HG03025 (cell line): ENCODE measurements around the gene TERB2.
"Not testable (repeated sequence)": the region's sequence is repeated elsewhere in the genome, so short reads cannot be mapped to it uniquely, and the experiment has no call there.

Source experiments
- ATAC-seq: cut with Tn5 transposase; IDR thresholded peaks from one replicate; pipeline ENCODE4 v1.9.1; 2021; ENCODE audit warnings: mild to moderate bottlenecking, moderate library complexity; ENCODE audit not compliant: unreplicated experiment, low FRiP score

The TERB2 gene, protein sequence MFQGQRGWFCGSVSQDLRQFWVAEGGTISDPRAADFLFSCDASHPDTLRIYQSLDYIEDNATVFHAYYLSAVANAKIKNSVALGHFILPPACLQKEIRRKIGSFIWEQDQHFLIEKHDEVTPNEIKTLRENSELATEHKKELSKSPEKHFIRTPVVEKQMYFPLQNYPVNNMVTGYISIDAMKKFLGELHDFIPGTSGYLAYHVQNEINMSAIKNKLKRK

DNA sequence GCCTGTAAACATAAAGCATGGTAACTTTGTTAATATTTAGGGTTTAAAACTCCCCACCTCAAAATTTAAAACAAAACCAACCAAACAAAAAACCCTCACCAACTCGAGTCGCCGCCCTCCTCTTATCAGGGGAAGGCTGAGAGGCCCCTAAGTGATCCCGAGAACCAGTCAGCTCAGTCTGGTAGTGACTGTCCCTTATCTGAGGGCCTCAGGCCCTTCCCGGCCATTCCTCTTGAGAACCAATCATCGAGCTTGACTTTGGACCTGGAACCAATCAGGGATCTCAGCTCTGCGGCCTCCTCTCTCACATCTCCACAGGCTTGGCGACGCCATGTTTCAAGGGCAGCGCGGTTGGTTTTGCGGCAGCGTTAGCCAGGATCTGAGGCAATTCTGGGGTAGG, at the start of gene TERB2:
TERB2 (plus strand) TSS at position 300 of the 400 bp plus-strand sequence; CDS start at position 332, 32 bp downstream.
- ATAC-seq: no peak

DNA sequence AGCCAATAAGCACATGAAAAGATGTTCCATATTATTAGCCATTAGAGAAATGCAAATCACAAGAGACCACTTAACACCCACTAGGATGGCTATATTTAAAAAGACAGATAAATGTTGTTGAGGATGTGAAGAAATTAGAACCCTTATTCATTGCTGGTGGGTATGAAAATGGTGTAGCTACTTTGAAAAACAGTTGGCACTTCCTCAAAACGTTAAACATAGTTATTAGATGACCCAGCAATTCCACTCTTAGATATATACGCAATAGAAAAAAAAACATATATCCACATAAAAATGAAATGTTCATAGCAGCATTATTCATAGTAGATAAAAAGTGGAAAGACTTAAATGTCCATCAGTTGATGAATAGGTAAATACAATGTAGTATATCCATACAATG, 47.1 kb upstream of the TERB2 start:
- ATAC-seq: no peak

DNA sequence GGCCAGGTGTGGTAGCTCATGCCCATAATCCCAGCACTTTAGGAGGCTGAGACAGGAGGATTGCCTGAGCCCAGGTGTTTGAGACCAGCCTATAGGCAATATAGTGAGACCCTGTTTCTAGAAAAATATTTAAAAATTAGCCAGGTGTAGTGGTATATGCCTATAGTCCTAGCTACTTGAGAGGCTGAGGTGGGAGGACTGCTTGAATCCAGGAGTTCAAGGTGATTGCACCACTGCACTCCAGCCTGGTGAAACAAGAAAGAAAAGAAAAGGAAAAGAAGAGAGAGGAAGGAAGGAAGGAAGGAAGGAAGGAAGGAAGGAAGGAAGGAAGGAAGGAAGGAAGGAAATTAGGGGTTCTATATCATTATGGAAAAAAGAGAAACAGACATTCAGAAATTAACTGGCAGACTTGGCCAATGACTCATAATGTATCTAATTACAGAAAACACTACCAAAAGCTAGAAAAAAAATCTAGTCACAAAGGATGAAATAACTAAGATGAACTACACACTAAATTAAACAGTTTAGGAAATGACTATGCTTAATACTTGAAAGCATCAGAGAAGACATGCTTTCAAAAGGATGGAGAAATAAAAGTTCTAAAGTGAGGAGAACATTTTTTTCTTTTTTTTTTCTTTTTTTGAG, 45.4 kb upstream of the TERB2 start:
- ATAC-seq: no peak

DNA sequence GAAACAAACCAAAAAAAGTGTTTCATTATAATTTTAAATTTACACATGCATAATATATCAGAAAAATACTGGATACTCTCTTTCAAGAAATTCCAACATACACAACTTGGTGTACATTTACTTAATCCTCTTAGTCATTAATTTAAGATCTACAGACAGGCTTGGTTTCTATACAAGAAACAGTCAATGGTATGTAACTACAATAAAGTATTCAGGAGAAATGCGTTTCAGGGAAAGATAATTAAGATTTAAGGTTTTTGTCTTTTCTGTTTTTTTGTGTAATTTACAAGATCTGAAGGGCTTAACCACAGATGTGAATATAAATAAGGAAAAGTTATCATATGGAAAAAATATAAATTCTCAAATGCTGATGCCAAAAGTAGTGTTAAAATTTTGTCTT, 44.3 kb upstream of the TERB2 start:
- ATAC-seq: not testable (repeated sequence)

DNA sequence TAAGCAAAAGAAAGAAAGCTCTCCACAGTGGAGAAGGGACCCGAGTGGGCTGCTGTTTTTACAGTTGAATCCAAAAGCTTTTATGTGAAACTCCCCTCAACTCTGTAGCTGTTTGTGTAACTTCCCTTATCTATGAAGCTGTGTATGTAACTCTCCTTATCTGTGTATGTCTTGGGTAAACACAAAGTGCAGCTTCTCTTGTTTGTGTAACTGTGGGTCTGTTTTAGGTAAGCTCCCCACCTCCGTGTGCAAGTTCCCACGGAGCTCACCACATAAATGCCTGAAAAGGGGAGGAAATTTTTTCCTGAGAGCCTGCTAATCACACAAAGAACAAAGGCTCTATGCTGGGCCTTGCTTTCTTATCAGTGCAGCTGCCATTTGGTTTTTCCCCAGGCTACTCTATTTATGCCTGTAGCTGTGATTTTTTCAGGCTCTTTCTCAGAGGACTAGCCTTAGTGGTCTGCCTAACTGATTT, 43.5 kb upstream of the TERB2 start:
- ATAC-seq: not testable (repeated sequence)

DNA sequence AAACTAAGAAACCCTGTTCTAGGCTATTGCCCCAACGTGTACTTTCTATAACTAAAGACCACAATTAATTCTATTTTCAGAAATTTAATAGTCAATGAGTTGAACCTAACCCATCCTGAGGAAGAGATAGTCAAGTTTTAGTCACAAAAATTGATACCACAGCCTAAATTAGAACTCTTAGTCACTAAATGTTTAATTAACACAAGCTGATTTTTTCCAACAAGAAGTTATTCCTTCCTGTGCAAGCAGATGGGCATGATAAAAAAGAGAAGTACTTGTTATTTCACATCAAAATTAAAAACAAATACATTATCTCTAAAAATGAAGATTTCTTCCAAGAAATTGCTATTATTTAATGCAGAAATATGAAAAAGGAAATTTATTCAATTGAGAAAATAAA, 38.4 kb upstream of the TERB2 start:
- no peak for ATAC-seq

DNA sequence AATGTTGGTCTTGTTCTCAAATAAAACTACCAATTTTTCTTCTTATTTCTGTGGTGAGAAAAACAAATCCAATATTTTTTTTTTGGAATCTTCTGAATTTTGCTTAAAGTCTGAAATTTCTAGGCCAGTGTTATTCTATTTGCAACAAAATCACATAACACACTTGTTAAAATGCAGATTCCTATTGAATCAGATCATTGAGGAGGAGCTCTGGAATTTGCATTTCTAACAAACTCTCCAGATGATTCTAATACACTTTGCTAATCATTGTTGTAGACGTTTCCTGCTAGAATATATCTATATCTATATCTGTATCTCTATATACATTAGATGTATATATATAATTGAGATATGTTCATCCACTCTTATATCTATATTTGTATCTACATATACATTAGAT, 27.8 kb upstream of the TERB2 start:
- ATAC-seq: not testable (repeated sequence)

DNA sequence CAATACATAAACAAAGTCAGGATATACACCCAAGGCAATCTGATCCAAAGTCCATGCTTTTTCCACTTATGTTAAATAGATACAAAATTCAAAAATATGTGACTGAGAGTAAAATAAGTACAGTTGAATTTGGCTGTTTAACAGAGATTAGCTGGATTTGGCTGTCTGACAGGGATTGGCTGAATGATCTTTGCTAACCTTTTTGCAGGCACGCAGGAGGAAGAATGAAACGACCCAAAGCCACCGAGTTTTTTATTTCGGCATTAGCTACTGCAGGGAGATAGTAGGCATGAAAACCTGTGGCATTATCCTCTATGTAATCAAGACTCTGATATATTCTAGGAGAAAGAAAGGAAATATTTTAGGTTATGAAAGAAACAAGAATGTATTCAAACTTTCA, 26.2 kb upstream of the TERB2 start:
- not testable (repeated sequence) for ATAC-seq

DNA sequence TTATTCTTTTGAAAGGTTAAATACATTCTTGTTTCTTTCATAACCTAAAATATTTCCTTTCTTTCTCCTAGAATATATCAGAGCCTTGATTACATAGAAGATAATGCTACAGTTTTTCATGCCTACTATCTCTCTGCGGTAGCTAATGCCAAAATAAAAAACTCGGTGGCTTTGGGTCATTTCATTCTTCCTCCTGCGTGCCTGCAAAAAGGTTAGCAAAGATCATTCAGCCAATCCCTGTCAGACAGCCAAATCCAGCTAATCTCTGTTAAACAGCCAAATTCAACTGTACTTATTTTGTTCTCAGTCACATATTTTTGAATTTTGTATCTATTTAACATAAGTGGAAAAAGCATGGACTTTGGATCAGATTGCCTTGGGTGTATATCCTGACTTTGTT, 1.8 kb downstream of the TERB2 start:
- not testable (repeated sequence) for ATAC-seq

DNA sequence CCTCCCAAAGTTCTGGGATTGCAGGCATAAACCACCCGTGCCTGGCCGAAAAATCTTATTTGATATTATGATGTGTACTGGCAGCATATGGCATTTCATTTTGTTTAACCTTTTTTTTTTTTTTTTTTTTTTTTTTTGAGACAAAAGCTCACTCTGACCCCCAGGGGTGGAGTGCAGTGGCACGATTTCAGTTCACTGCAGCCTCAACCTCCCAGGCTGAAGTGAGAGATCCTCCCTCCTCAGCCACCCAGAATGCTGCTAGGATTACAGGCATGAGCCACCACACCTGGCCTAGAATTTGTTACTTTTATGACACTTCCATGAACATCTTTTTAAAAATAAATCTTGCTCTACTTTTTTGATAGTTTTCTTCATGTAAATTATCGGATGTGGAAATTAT, 12.0 kb downstream of the TERB2 start:
- ATAC-seq: no peak

DNA sequence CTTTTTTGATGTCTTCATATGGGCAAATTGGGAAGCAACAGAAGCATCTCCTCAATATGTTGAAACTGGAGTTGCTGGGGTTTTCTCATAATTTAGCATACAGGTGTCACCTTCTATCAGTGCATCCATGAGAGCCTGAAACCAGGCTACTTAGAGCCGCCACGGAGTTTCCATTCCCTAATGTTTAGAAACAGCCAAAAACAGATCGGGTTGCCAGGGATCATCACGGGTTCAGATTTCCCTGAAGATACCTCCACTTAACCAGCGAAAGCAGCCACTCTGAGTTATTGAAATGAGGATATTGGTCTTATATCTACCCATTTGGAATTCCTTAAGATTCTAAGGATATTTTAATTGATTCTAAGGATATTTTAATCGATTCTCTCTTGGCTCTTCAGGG, 14.5 kb downstream of the TERB2 start:
- no peak for ATAC-seq

DNA sequence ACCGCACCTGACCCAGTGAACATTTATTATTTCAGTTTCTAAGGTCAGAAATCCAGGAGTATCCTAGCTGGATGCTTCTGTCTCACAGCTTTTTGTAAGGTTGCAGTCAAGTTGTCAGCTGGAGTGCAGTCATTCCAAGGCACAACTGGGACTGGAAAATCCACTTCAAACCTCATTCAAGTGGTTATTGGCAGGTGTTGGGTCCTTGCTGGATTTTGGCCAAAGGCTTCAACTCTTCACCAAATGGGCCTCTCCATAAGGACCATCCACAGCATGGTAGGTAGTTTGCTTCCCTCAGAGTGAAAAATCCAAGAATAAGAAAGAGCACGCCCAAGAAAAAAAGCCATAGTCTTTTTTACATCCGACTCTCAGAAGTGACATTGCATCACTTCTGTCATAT, 19.7 kb downstream of the TERB2 start:
- not testable (repeated sequence) for ATAC-seq

DNA sequence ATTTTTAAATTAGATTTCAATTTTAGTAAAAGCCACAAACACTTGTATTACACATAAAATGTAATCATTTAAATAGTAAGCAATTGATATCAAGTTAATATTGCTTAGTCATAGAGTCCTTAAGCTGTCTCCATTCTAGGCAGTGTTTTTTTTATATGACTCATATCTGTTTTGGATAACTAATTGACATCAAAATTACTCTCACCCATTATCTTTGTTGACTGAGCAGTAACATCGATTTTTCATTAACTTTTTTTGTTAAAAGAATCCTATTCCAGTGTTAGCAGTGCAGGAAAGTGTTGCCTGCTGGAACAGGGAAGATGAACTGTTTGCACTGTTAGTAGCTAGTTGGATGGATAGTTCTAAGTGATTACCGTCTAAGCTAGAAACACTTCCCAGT, 21.3 kb downstream of the TERB2 start:
- ATAC-seq: not testable (repeated sequence)

DNA sequence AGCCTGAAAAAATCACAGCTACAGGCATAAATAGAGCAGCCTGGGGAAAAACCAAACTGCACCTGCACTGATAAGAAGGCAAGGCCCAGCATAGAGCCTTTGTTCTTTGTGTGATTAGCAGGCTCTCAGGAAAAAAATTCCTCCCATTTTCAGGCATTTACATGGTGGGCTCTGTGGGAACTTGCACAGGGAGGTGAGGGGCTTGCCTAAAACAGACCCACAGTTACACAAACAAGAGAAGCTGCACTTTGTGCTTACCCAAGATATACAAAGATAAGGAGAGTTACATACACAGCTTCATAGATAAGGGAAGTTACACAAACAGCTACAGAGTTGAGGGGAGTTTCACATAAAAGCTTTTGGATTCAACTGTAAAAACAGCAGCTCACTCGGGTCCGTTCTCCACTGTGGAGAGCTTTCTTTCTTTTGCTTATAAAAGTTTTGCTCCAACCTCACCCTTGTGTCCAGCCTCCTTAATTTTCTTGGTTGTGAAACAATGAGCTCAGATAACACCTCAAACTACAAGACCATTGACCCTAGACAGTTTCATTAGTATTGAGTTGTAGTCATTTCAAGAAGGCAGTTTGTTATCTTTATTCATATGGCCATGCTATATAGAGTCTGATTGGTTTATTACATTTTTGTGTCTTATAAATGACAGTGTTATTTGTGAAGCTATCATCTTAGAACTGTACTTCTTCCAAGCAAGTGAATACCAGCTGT, 23.3 kb downstream of the TERB2 start:
- not testable (repeated sequence) for ATAC-seq

DNA sequence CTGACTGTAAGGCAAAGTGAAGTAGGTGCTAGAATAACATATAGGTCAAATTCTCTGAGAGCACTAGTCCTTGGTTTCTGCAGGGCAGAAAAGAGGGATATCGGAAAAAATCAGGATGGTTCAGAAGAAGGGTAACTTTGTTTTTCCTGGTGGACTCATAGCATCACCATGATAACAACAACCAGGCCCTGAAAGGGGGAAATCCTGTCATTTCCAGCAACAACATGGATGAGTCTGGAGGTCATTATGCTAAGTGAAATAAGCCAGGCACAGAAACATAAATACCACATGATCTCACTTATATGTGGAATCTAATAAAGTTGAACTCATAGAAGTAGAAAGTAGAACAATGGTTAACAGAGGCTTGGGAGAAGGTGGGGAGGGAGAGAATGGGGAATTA, 27.7 kb downstream of the TERB2 start:
- ATAC-seq: not testable (repeated sequence)

DNA sequence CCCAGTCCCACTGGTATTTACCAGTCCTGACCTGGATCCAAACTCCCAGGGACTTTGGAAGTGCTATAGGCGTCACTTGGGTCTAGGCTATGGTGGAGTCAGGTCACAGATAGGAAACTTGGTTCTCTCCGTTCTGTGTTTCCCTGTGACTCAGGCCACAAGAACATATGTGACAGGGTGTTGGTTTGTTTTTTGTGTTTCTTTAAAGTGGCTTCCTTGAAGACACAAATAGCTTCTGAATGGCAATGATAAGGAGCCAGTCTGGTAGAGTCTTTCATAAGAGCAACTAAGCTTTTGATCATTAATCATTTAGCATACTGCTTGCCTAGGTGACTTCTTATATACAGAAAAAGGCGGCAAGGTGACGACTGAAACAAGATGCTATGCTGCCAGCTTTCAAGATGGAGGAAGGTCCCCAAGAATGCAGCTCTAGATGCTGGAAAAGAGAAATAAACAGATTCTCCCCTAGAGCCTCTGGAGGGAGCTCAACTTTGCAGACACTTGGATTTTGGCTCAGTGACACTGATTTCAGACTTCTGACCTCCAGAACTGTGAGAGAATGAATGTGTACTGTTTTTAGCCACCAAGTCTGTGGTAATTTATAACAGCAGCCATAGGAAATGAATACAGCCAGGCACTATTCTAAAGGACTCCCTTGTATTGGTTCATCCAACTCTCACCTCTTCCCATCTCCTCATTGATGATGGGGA, 30.0 kb downstream of the TERB2 start:
- ATAC-seq: not testable (repeated sequence)

DNA sequence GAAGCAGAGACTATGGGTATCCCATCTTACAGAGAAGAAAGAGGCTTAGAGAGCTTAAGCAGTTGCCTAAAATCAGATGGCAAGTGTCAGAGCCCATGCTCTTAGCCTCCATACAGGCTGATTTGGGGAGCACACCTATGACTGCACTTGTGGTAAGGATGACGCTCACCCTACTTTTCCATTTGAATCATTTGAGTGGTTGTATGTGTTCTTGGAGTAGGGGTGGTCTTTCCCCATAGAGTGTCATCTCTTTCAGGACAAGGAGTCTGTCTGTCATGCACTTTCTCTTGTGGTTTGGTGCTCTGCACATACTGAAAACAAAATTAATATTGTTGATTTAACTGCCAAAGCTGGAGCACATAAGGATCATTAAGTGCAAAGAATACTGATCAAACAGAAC, 31.2 kb downstream of the TERB2 start:
- not testable (repeated sequence) for ATAC-seq

DNA sequence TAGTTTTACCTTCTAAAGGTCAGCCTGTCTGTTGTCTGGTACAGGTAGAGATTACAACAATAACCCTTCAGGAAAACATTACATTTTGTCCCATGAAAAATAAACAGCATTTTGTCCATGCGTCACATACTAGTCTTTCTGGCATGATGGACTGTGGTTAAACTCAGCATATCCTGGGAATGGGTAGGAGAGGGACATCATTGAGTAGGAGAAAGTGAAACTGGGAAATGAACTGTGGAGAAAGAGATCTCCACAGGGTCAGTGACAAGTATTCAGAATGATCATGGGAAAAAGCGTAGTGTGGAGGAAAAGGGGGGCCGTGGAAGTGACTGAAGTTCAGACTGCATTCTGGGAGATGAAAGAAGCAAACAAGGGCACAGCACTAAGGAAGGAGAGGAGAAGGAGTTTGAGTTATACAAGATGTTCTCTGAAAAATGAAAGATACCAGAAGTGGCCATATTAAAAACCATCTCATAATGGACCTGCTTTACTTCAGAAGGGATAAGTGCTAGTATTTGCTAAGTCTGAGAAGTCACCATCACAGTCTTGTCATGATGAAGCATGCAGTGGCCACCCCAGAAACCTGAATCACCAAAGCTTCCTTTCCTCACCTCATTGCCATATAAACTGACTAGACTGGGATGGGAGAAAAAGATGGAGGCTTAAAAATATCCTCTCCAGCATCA, 31.8 kb downstream of the TERB2 start:
- ATAC-seq: not testable (repeated sequence)

DNA sequence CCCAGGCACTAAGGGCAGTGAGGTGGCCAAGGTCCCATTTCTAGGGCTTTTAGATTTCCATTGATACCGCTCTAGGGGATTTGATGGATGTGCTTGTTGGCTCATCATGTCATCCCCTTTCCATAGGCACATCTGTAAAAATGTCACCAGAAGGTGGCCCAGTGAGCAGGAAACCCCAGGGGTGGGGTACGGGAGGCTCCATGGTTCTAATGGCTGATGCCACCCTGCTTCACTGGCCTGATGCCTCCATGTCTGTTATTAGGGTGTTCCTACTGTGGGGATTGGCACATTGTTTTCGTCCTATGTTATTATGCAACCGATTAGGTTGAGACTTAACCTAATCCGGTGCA, 32.4 kb downstream of the TERB2 start:
- ATAC-seq: not testable (repeated sequence)

DNA sequence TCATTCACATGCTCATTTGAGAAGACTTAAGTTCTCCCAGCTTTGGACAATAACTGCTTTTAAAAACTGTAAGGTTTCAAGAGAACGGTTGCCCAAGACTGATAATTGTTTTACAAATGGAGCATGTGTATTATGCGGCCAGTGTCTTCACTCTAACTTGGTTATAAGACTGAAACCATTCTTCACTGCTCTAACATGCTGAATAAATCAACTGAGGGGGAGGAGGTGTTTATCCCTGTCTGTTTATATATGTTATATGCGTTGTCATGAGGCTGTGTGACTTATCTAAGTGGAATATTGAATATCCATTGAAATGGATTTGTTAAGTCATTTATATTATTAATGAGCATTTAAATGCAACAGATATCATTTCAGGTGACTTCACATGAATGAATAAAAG, 41.1 kb downstream of the TERB2 start:
- ATAC-seq: not testable (repeated sequence)
